ENCODE measurements around the gene LGALS1.

The LGALS1 gene

DNA sequence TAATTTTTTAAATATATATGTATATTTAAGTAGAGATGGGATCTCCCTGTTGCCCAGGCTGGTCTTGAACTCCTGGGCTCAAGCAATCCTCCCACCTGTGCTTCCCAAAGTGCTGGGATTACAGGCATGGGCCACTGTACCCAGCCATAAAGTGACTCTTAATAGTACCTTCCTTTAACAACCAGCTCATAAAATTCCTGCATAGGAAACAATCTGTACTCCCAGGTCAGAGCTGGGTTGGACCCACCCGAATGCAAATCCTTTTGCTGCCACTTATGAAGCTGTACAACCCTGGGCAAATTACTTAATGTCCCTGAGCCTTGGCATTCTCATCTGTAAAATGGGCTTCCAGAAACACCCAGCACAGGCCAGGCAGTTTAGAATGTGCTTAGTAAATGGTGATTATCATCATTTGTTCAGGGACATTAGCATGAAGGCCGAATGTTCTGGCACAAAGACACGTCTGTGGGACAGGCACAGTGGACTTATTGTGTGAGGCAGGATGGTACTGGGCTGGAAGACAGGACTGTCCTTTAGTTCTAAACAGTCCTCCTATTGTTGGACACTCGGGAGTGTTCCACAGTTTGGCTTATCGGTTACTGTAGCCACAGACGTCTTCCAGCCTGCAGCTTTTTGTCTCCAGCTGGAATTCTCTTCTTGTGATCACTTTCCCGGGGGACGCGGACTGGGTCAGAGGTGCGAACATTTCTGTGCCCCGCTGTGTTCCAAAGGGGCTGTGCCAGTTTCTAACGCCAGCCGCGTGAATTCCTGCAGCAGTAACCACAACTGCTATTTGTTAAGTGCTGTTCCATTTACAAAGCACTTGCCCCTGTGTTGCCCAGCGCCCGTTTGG lies 11.0 kb upstream of the LGALS1 start:
- no peak for DNase-seq

- no peak for DNase-seq
These were observed 9.9 kb upstream of the LGALS1 start for GRCh38 chr22:37665487-37665886.

- DNase-seq: no peak
These were observed 5.8 kb upstream of the LGALS1 start for GRCh38 chr22:37669586-37669985.

DNA sequence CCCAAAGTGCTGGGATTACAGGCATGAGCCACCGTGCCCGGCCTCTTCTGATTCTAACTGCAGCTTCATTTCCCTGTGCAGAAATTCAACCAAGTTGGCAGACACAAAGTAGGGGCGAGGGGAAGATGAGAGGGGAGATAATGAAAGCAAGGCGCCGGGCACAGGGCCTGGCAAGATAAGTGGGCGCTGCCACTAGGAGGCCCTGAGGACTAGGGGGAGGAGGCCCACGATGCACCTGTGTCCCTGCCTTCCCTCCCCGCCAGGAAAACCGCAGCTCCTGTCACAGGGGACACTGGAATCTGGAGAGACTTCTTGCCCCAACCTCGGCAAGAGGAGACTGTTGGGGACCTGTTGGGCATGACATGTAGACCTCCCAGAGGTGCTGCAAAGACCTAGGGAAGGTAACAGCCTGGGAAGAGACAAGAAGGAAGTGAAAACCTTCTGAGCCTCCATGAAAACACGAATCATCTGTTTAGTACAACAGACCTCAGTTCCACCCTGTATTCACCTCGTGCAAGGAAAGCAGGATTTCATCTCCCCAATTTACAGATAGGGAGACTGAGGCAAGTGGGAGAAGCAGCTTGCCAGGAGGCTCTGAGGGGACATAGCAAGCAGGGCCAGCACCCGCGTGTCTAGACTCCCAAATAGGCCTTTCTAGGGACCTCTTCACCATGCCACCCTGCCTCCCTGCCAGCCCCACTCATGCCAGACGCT lies 3.1 kb upstream of the LGALS1 start:
- no peak for DNase-seq

- no peak for DNase-seq
These were observed 2.4 kb upstream of the LGALS1 start for GRCh38 chr22:37672920-37673455.

- DNase-seq: no peak
These were observed 1.2 kb upstream of the LGALS1 start for GRCh38 chr22:37674248-37674647.

GRCh38 chr22:37675930-37676735 lies 697 bp downstream of the LGALS1 start:
- DNase-seq: no peak

- peak; percentile 18 for DNase-seq
These were observed 1.5 kb downstream of the LGALS1 start for GRCh38 chr22:37676736-37677492.

- DNase-seq: no peak
These were observed 2.1 kb downstream of the LGALS1 start for GRCh38 chr22:37677493-37677974.

- DNase-seq: no peak
These were observed 2.9 kb downstream of the LGALS1 start for GRCh38 chr22:37678372-37678771.

DNA sequence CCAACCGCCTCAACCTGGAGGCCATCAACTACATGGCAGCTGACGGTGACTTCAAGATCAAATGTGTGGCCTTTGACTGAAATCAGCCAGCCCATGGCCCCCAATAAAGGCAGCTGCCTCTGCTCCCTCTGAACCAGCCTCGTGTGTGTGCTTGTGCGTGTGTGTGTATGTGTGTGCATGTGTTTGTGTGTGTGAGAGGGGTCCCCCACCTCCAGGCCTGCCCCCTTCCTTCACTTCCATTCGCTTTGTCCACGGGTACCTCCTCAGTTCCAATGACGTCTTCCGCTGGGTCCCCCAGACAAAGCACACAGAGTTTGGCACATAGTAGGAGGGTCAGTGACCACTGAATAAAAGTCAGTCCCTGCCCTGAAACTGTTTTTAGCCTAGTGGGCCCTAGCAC lies 4.2 kb downstream of the LGALS1 start:
- no peak for DNase-seq

GRCh38 chr22:37680191-37680851 lies 4.9 kb downstream of the LGALS1 start:
- DNase-seq: no peak

DNA sequence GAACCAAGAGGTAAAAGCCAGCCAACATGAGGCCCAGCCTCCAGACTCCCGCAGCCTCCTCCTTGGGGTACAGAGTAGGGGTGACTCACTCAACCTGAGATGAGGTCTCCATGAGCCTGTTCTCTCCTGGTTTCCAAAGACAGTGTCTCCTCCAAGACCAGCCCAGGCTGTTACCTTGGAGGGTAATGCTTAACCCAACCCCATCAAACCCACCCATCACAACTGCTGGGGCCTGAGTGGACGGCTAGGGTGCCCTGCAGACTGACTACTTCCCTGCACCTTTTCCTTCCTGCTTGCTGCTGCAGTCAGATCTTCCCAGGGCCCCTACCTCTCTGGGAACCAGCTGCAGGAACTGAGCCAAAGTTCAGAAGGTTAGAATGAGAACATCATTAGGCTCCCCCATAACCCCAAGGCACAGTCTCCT lies 5.6 kb downstream of the LGALS1 start:
- no peak for DNase-seq

DNA sequence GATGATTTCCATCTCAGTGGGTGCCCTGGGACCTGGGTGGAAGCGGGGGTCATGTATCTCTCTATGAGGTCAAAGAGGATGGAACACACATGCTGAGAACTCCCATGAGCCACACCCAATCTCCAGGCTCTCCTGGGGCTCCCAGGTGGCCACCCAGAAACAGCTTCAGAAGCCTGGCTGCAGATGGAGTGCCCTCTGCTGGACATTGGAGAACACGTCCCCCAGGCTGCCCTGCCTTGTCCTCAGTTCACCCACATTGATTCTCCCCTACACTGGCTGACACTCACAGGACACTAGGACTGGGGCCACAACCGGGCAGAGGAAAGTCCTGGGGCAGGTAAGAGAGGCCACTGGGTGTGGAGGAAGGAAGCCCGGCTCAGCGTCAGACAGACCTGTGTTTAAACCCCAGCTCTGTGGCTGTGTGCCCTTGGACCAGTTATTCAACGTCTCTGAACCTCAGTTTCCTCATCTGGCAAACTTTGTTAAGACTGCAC lies 6.2 kb downstream of the LGALS1 start:
- peak; percentile 37 for DNase-seq

DNA sequence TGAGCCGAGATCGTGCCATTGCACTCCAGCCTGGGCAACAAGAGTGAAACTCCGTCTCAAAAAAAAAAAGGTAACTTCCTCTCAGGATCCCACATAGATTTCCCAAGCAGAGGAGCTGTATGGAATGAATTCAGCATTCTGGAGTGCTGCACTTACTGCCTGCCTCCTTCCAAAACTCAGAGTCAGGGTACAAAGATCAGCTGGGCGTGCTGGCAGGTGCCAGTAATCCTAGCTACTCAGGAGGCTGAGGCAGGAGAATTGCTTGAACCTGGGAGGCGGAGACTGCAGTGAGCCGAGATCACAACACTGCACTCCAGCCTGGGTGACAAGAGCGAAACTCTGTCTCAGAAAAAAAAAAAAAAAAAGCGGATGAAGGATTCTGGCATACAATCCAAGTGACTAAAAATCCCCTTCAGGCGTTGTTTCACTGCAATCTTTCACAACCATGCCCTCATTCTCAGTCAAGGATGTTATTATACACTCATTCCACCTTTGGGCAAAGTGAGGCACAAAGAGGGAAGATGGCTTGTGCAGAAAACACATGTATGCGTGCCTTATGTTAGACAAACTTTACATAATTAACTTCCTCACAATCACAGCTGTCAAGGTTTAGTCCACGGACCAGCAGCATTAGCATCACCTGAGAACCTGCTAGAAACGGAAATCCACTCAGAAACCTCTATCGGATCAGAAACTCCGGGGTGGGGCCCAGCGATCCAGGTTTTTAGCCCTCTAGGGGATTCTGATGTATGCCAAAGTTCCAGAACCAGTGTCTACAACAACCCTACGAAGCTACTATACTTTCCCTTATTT lies 9.6 kb downstream of the LGALS1 start:
- no peak for DNase-seq

GRCh38 chr22:37686002-37686982 lies 10.9 kb downstream of the LGALS1 start, which contains the start of gene NOL12:
Gene NOL12 (plus strand): TSS chr22:37686343. CDS start chr22:37686393, 50 bp downstream.
- peak; percentile 80 for DNase-seq

- DNase-seq: no peak
These were observed 15.0 kb downstream of the LGALS1 start for GRCh38 chr22:37690407-37690806.

GRCh38 chr22:37690901-37691504 lies 15.6 kb downstream of the LGALS1 start:
- DNase-seq: no peak

Measured in NCI-H2171 (cell line).